Stimulated activated memory B cell treated with anti-CD40 and anti-IgM and Interleukin-4, amounts not matched to agents 10 μg/mL and 1 μg/mL and 100 μg/mL, for 72 hours (primary cell): Measurements from ENCODE around the gene CATSPERB.
A peak's percentile ranks its signal among the peaks of the same experiment; 100 is the strongest.
"Not testable (repeated sequence)": the region's sequence is repeated elsewhere in the genome, so short reads cannot be mapped to it uniquely, and the experiment has no call there.

Source experiments
- ATAC-seq: fragments of 150-1000 bp; cut with Tn5 transposase; 2 replicates; pipeline ENCODE4 v1.10.0; 2021
- H3K27ac Mint-ChIP-seq: one replicate; pipeline ENCODE4 v1.8.0; 2022; ENCODE audit warnings: mild to moderate bottlenecking, mixed read lengths
- H3K27me3 Mint-ChIP-seq: one replicate; pipeline ENCODE4 v1.8.0; 2022; ENCODE audit warnings: mixed read lengths
- H3K36me3 Mint-ChIP-seq: one replicate; pipeline ENCODE4 v1.8.0; 2022; ENCODE audit warnings: mixed read lengths
- H3K4me1 Mint-ChIP-seq: one replicate; pipeline ENCODE4 v1.8.0; 2022; ENCODE audit warnings: mixed read lengths
- H3K4me3 Mint-ChIP-seq: one replicate; pipeline ENCODE4 v1.8.0; 2022; ENCODE audit warnings: mild to moderate bottlenecking, moderate library complexity, mixed read lengths
- H3K9me3 Mint-ChIP-seq: one replicate; pipeline ENCODE4 v1.8.0; 2022; ENCODE audit warnings: mixed read lengths

Gene CATSPERB

DNA sequence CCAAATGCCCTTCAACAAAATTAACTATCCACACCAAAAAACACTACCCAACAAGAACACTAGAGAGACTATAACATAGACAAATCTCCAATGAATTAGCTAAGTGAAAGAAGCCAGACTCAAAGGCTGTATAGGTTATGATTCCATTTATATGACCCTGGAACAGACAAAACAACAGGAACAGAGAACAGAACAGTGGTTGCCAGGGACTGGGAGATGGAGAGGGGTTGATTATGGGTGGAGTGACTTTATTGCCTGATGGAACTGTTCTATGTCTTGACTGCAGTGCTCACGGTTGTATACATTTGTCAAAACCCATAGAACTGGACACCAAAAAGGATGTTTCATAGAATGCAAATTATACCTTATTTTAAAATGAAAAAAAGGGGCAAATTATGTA lies 14.9 kb downstream of the CATSPERB start:
- H3K36me3 Mint-ChIP-seq: no peaks in the 10 kb centered on the region
- H3K4me3 Mint-ChIP-seq: no peak overlapping the region
- no peaks in the 10 kb centered on the region for H3K4me1 Mint-ChIP-seq
- no peak for ATAC-seq
- H3K9me3 Mint-ChIP-seq: no peaks in the 10 kb centered on the region
- no peaks in the 10 kb centered on the region for H3K27me3 Mint-ChIP-seq
- no peak overlapping the region for H3K27ac Mint-ChIP-seq

DNA sequence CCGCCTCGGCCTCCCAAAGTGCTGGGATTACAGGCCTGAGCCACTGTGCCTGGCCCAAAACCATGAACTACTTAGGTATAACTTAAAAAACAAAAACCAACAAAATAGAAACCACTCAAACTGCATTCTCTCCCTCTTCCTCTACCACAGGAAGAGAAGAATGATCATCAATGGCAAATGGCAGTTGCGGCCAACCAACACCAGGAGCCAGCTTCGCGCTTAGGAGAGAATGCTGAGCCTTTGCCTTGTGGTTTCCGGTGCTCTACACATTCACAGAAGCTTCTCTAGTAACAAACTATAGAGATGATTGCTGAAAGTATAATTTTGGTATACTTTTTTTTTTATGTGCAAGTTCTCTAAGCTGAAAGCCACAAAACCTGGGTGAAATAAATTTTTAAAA lies 17.1 kb downstream of the CATSPERB start:
- no peak overlapping the region for H3K4me3 Mint-ChIP-seq
- ATAC-seq: no peak
- H3K4me1 Mint-ChIP-seq: no peaks in the 10 kb centered on the region
- H3K9me3 Mint-ChIP-seq: no peaks in the 10 kb centered on the region
- peaks cover 9% of the 10 kb centered on the region for H3K27me3 Mint-ChIP-seq
- no peak overlapping the region for H3K27ac Mint-ChIP-seq
- H3K36me3 Mint-ChIP-seq: no peaks in the 10 kb centered on the region

DNA sequence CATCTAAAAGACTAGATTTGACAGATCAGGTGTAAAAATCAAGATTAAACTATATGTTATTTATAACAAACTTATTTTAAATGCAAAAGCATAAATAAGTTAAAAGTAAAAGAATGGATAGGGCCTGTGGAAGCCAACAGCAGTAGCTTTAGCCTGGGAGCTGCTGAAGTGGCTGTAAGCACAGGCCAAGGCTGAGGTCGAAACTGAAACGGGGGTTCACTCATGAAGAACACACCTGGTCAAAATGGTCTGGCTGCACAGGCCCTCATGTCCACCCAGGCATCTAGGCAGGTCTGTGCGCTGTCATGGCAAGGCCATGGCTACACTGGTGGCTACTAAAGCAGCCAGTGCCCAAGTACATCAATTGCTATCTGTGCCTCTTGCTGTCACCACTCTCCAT lies 23.1 kb downstream of the CATSPERB start:
- no peaks in the 10 kb centered on the region for H3K9me3 Mint-ChIP-seq
- H3K36me3 Mint-ChIP-seq: no peaks in the 10 kb centered on the region
- H3K27me3 Mint-ChIP-seq: peaks cover 9% of the 10 kb centered on the region
- no peak overlapping the region for H3K4me3 Mint-ChIP-seq
- H3K27ac Mint-ChIP-seq: no peak overlapping the region
- no peak for ATAC-seq
- no peaks in the 10 kb centered on the region for H3K4me1 Mint-ChIP-seq

DNA sequence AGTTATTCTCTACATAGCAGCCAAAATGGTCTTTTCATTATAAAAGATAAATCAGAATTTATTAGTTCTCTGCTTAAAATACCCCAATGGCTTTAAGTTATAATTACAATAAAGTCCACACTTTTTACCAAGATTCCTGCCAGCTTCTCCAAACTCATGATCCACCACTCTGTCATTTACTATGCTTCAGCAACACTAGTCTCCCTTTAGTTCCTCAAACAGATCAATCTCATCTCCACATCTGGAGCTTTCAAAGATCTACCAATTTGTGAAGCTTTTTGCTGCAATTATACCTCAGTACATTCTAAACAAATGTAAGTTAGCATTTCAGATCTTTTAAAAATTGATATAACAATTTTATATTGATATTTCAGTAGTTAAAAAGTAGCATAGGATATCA lies 24.9 kb downstream of the CATSPERB start:
- no peaks in the 10 kb centered on the region for H3K36me3 Mint-ChIP-seq

DNA sequence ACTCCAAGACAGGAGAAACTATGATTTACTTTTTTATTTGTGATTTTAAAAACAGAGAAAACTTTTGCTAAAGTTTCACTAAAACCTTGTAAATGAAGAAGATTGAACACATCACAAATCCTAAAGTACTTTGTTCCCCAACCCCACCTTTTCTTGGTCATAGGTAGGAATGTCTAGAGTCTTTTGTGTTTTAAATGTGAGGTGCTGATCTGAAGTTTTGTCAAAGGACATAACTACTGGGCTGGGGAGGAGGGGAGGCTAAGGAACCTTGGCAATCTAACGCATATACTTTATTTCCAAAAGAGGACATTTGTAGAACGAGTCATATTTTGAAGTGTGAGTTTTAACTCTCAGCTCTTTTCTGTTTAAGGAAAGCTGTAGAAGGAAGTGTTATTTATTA lies 37.2 kb downstream of the CATSPERB start:
- peaks cover 6% of the 10 kb centered on the region for H3K36me3 Mint-ChIP-seq
- ATAC-seq: no peak
- peaks cover 12% of the 10 kb centered on the region for H3K9me3 Mint-ChIP-seq
- H3K4me1 Mint-ChIP-seq: no peaks in the 10 kb centered on the region
- H3K4me3 Mint-ChIP-seq: no peak overlapping the region
- peaks cover 28% of the 10 kb centered on the region for H3K27me3 Mint-ChIP-seq
- H3K27ac Mint-ChIP-seq: no peak overlapping the region

More for the DNA sequence above, 24.9 kb downstream of the CATSPERB start:
- H3K9me3 Mint-ChIP-seq: no peaks in the 10 kb centered on the region
- H3K4me3 Mint-ChIP-seq: no peak overlapping the region
- H3K27ac Mint-ChIP-seq: no peak overlapping the region
- H3K4me1 Mint-ChIP-seq: no peaks in the 10 kb centered on the region
- ATAC-seq: no peak
- peaks cover 12% of the 10 kb centered on the region for H3K27me3 Mint-ChIP-seq

DNA sequence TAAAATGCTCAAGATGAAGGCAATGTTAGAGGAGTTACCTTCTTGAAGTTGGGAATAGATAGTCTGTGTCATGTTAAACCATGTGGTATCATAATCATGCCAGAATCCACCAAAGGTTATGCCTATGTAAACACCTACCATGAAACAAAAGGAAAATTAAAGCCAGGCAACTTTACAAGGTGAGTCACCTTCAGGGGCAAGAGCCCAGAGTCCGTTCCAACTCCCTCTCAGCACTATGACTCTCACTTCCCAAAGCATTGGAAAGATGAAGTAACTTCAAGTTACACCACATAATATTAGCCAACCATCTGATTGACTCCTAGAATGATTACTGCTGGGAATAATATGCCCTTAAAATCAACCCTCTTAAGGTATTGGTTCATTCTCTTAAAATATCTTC lies 38.5 kb downstream of the CATSPERB start:
- no peak for ATAC-seq
- Mint-ChIP-seq H3K36me3 (peaks cover 6% of the 10 kb centered on the region), H3K4me1 (no peaks in the 10 kb centered on the region), H3K4me3 (no peak overlapping the region), H3K27me3 (peaks cover 37% of the 10 kb centered on the region), H3K9me3 (peaks cover 12% of the 10 kb centered on the region), H3K27ac (no peak overlapping the region)

DNA sequence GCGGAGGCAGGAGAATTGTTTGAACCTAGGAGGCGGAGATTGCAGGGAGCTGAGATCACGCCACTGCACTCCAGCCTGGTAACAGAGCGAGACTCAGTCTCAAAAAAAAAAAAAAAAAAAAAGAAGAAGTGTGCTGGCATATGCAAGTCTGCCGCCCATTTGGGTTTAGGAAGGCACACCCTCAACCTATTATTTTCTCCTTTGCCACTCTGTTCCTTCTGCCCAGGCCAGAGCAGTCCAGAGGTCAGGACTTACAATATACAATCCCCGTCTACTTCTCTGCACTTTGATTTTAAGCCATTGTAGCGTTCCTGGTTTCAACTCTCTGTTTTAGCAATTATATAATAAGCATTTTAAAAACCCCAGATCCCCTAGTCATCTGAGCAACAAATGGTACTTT lies 39.8 kb downstream of the CATSPERB start:
- peaks cover 6% of the 10 kb centered on the region for H3K36me3 Mint-ChIP-seq
- H3K4me1 Mint-ChIP-seq: no peaks in the 10 kb centered on the region
- no peak overlapping the region for H3K4me3 Mint-ChIP-seq
- H3K27me3 Mint-ChIP-seq: peaks cover 33% of the 10 kb centered on the region
- H3K9me3 Mint-ChIP-seq: peaks cover 9% of the 10 kb centered on the region
- no peak overlapping the region for H3K27ac Mint-ChIP-seq
- ATAC-seq: no peak

DNA sequence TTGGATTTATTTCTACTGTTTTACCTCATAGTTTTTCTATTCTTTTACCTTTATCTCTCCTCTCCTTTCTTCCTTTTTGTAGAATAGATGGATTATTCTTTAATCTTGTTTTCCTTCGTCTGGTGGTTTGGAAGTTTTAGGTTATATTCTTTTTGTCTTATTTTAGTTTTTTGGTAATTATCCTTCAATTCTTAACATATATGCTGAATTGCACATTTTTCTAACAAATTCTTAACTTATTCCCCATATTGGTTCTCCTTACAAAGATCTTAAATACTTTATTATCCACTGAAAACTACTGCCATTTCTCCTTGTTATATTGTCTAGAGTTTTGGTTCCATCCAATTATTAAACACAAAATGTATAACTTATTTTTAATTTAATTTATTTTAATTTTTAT lies 42.3 kb downstream of the CATSPERB start:
- H3K4me1 Mint-ChIP-seq: no peaks in the 10 kb centered on the region
- H3K27me3 Mint-ChIP-seq: peaks cover 20% of the 10 kb centered on the region
- H3K27ac Mint-ChIP-seq: no peak overlapping the region
- H3K36me3 Mint-ChIP-seq: peaks cover 6% of the 10 kb centered on the region
- H3K9me3 Mint-ChIP-seq: peaks cover 7% of the 10 kb centered on the region
- no peak overlapping the region for H3K4me3 Mint-ChIP-seq
- no peak for ATAC-seq

DNA sequence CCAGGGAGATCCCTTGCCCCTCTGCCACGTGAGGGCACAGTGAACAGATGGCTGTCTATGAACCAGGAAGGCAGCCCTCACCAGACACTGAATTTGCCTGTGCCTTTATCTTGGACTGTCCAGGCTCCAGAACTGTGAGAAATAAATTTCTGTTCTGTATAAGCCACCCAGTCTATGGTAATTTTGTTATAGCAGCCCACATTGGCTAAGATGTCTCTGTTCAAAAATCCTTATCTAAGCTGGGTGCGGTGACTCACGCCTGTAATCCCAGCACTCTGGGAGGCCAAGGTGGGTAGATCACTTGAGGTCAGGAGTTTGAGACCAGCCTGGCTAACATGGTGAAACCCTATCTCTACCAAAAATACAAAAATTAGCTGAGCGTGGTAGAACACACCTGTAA lies 44.5 kb downstream of the CATSPERB start:
- H3K27ac Mint-ChIP-seq, ATAC-seq, H3K4me3 Mint-ChIP-seq, H3K9me3 Mint-ChIP-seq, H3K36me3 Mint-ChIP-seq, H3K4me1 Mint-ChIP-seq: not testable (repeated sequence)
- peaks cover 23% of the 10 kb centered on the region for H3K27me3 Mint-ChIP-seq

DNA sequence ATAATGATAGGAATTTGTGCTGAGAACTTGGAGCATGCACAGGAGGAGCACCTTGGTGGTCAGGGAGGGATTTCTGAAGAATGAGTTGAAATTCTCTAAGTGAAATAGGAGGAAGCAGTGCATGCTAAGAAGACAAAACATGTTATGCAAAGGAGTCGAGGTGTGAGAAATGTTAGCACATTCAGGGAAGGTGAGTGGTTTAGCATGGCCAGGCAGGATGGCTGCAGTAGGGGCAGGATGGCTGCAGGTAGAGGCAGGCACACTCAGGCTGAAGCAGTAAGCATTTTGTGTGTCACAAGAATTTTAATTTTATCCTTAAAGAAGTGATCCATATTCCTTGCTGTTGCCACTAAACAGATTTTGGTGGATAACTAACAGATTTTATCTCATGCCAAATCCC lies 46.3 kb downstream of the CATSPERB start:
- Mint-ChIP-seq H3K27ac (no peak overlapping the region), H3K4me1 (no peaks in the 10 kb centered on the region), H3K9me3 (peaks cover 4% of the 10 kb centered on the region), H3K27me3 (peaks cover 27% of the 10 kb centered on the region), H3K4me3 (no peak overlapping the region), H3K36me3 (peaks cover 4% of the 10 kb centered on the region)
- no peak for ATAC-seq

DNA sequence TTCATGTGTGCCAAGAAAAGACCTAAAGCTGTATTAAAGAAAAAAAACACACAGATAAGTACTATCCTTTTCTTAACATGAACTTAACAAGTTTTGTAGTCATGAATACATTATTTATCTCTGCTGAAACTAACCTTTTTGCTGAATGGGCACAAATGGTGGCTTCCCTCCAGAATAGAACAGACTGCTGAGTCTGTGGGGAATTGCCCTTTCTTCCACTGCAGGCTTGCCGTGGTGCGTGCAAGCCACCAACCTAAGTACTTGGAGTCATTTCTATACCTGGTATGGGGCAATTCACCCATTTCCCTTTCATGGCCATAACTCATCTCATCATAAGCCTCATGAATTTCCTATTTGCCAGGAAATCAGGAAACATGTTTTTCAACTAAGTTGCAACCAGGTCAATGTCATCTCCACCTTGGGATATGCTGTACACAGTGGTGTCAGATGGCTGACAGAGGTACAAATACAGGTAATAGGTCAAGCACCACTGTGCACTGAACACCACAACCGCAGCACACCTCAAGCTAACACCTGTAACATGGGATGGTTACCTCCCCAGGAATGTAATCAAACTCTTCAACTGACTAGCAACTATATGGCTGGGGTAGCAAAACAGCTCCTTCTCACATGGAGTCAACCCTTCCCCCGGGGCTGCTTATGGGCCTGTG lies 49.9 kb downstream of the CATSPERB start:
- H3K4me3 Mint-ChIP-seq: no peak overlapping the region
- no peaks in the 10 kb centered on the region for H3K9me3 Mint-ChIP-seq
- H3K36me3 Mint-ChIP-seq: no peaks in the 10 kb centered on the region
- ATAC-seq: peak; percentile 56
- no peaks in the 10 kb centered on the region for H3K4me1 Mint-ChIP-seq
- no peak overlapping the region for H3K27ac Mint-ChIP-seq
- peaks cover 9% of the 10 kb centered on the region for H3K27me3 Mint-ChIP-seq

DNA sequence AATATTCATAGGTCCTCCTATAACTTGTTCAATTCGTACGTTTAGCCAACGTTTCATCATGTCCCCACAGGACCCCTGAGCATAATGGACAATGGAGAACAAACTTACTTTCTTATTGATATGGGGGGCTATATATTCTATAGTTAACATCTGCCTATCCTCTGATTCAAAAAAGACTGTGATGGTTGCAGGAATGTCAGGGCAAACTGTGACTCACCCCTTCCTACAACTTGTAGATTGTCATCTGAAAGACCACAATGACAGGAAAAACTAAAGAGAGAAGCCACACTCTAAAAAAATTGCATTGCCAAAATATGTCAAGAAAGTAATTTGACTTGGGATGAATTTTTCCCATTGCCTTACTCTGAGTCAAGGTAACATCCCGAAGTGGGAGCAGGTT lies 50.8 kb downstream of the CATSPERB start:
- H3K36me3 Mint-ChIP-seq: no peaks in the 10 kb centered on the region
- H3K27ac Mint-ChIP-seq: no peak overlapping the region
- ATAC-seq: no peak
- H3K4me3 Mint-ChIP-seq: no peak overlapping the region
- peaks cover 9% of the 10 kb centered on the region for H3K27me3 Mint-ChIP-seq
- H3K9me3 Mint-ChIP-seq: no peaks in the 10 kb centered on the region
- H3K4me1 Mint-ChIP-seq: no peaks in the 10 kb centered on the region

DNA sequence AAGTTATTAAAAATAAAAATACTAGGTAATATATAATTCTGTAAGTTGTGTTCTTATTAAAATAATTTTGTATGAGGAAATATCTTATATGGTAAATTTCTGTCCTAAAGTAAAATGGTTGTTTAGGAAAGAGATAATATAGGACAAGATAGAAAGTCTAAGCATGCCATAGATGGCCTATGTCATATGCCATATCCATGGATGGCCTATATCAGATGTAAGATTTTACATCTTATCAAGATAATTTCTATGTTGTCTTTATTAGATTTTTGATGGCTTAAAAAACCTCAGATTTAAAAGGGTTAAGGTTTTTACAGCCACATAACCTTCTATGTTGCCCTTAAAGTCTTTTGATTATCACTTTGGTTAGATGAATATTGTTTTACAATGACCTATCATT lies 52.6 kb downstream of the CATSPERB start:
- Mint-ChIP-seq H3K27ac (no peak overlapping the region), H3K36me3 (no peaks in the 10 kb centered on the region)

DNA sequence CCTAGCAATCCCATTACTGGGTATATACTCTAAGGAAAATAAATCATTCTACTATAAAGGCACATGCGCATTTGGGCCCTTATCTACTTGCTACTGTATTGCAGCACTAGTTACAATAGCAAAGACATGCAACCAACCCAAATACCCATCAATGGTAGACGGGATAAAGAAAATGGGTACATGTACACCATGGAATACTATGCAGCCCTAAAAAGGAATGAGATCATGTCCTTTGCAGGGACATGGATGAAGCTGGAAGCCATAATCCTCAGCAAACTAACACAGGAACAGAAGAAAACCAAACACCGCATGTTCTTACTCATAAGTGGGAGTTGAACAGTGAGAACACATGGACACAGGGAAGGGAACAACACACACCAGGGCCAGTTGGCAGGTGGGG lies 54.2 kb downstream of the CATSPERB start:
- H3K27me3 Mint-ChIP-seq: peaks cover 18% of the 10 kb centered on the region
- H3K27ac Mint-ChIP-seq, H3K4me1 Mint-ChIP-seq, H3K9me3 Mint-ChIP-seq, H3K4me3 Mint-ChIP-seq, ATAC-seq, H3K36me3 Mint-ChIP-seq: not testable (repeated sequence)

More for the DNA sequence above, 52.6 kb downstream of the CATSPERB start:
- H3K27me3 Mint-ChIP-seq: peaks cover 18% of the 10 kb centered on the region
- H3K4me1 Mint-ChIP-seq: no peaks in the 10 kb centered on the region
- ATAC-seq: no peak
- H3K9me3 Mint-ChIP-seq: no peaks in the 10 kb centered on the region
- no peak overlapping the region for H3K4me3 Mint-ChIP-seq

DNA sequence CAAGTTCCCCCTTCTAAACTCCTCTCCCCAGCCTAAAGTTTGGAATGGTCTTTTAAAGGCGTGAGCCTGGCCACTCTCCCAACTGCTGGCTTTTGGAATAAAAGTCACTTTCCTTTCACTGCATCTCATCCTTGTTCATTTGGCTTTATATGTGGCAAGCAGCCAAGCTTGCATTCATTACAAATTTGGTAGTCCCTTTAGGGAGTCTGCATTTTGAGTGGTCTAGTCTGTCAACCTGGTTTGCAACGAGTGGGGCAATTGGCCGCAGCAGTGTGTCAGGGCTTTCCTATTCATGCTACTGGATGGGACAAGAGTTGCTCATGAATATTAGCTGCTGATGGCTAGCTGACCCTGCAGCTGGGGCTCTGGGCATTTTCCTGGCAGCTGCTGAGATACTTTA lies 57.0 kb downstream of the CATSPERB start:
- Mint-ChIP-seq H3K4me1 (no peaks in the 10 kb centered on the region), H3K27ac (no peak overlapping the region), H3K36me3 (no peaks in the 10 kb centered on the region), H3K4me3 (no peak overlapping the region), H3K9me3 (no peaks in the 10 kb centered on the region), H3K27me3 (peaks cover 9% of the 10 kb centered on the region)
- ATAC-seq: no peak

DNA sequence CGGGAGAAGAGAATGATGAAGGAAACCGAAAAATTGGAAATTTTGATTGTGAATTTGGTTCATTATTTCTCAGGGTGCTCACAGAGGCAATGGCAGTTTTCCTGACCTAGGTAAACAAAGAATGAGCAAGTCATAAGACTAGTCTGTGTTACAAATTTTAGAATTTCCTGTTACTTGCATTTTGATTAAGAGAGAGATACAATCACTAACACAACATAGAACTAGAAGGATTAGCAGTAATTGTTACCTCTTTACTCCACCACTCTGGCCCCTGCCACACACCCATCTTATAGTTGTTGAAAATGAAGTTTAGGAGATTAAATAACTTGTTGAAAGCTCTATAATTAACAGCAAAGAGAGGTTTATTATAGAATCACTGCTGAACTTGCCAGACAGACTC lies 62.0 kb downstream of the CATSPERB start:
- peaks cover 1% of the 10 kb centered on the region for H3K27me3 Mint-ChIP-seq
- no peaks in the 10 kb centered on the region for H3K36me3 Mint-ChIP-seq
- no peak overlapping the region for H3K4me3 Mint-ChIP-seq
- ATAC-seq: no peak
- H3K27ac Mint-ChIP-seq: no peak overlapping the region
- H3K4me1 Mint-ChIP-seq: no peaks in the 10 kb centered on the region
- no peaks in the 10 kb centered on the region for H3K9me3 Mint-ChIP-seq

DNA sequence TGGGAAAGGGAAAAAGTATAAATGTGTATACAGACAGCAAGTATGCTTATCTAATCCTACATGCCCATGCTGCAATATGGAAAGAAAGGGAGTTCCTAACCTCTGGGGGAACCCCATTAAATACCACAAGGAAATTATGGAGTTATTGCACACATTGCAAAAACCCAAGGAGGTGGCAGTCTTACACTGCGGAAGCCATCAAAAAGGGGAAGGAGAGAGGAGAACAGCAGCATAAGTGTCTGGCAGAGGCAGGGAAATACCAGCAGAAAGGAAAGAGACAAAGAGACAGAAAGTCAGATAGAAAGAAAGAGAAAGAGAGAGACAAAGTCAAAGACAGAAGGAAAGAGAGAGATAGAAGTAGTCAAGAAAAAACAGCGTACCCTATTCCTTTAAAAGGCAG lies 64.8 kb downstream of the CATSPERB start:
- H3K27me3 Mint-ChIP-seq, H3K36me3 Mint-ChIP-seq, H3K9me3 Mint-ChIP-seq, H3K27ac Mint-ChIP-seq, H3K4me1 Mint-ChIP-seq, H3K4me3 Mint-ChIP-seq, ATAC-seq: not testable (repeated sequence)
